Lower leg skin (tissue), 4 donors: ENCODE data around the gene APOM. TPM values are rescaled to one million over a fixed set of nuclear protein-coding genes. Genes with fewer than 3 reads are reported as not detected.

Experiments
- DNase-seq, 2 donors: peaks; one replicate each; pipeline ENCODE4 v3.0.0-alpha.2; 2019; ENCODE audit warnings: low spot score in 2 of 2
- H3K4me3 ChIP-seq: fragments of 200-600 bp; sonication (generic); 2 replicates; pipeline ENCODE4 v1.5.1; 2017; ENCODE audit warnings: mild to moderate bottlenecking, low read depth; ENCODE audit not compliant: poor library complexity, severe bottlenecking
- CTCF ChIP-seq, 3 donors: fragments of 450-650 bp; IDR thresholded peaks; one replicate each; pipeline ENCODE4 v1.5.1; 2016; ENCODE audit warnings: antibody characterized with exemption in 3 of 3, mild to moderate bottlenecking in 3 of 3, moderate library complexity in 2 of 3
- POLR2A ChIP-seq, 2 donors: fragments of 450-650 bp; IDR thresholded peaks; one replicate each; pipeline ENCODE4 v1.6.1; 2016 to 2017; ENCODE audit warnings: antibody characterized with exemption in 2 of 2, mild to moderate bottlenecking in 1 of 2, moderate library complexity in 1 of 2
- WGBS, 2 donors: methylation state at CpG; one replicate each; pipeline ENCODE4 v1.1.5; 2018; 5-methylcytosine and 5-hydroxymethylcytosine counted together
- intact Hi-C: fragments of 100-400 bp; cut with DNase I; formaldehyde crosslinking; loops from one replicate; pipeline ENCODE4 v1.15.0; 2023; ENCODE audit warnings: low total_unique reads
- total RNA-seq, 4 donors: library from RNA; depleted of rRNA; stranded (reverse); fragments of >200 nt; gene quantifications; one replicate each; pipeline ENCODE4 v1.1.0, GENCODE V29; 2016

The APOM gene
- total RNA-seq, 4 donors from 2014 or later: 1.7 to 7.2 (median 2.5) TPM

GRCh38 chr6:31639449-31639861, 16.2 kb upstream of the APOM start:
- H3K4me3 ChIP-seq: no peak overlapping the region
- DNase-seq: no peak
- no peak for TF ChIP-seq CTCF (IDR thresholded peaks at IDR 0.05)
- no peak for TF ChIP-seq POLR2A (IDR thresholded peaks at IDR 0.05)
- 69 to 84% methylated on average over 9 to 10 of the region's 10 CpGs for WGBS, 2 donors
- intact Hi-C loops: no loop called here

- no peak for DNase-seq
- intact Hi-C loops: no loop called here
- no peak overlapping the region for H3K4me3 ChIP-seq
- 94 to 98% methylated on average over 6 of the region's 6 CpGs for WGBS, 2 donors
- TF ChIP-seq POLR2A (IDR thresholded peaks at IDR 0.05) (no peak), CTCF (IDR thresholded peaks at IDR 0.05) (no peak)
Observed at GRCh38 chr6:31640612-31641011, 15.1 kb upstream of the APOM start.

GRCh38 chr6:31641370-31641769, 14.3 kb upstream of the APOM start:
- no peak for TF ChIP-seq POLR2A (IDR thresholded peaks at IDR 0.05)
- DNase-seq: no peak
- intact Hi-C loops: no loop called here
- H3K4me3 ChIP-seq: no peak overlapping the region
- 88 to 92% methylated on average over 4 of the region's 4 CpGs for WGBS, 2 donors

- no peak overlapping the region for H3K4me3 ChIP-seq
- TF ChIP-seq POLR2A (IDR thresholded peaks at IDR 0.05): no peak
- TF ChIP-seq CTCF (IDR thresholded peaks at IDR 0.05): no peak
- no peak for DNase-seq
- whole genome bisulfite sequencing, 2 donors: 88 to 90% methylated on average over 6 of the region's 6 CpGs
- intact Hi-C loops: no loop called here
Observed at GRCh38 chr6:31642798-31643570, 12.7 kb upstream of the APOM start.

- TF ChIP-seq POLR2A (IDR thresholded peaks at IDR 0.05) (no peak), CTCF (IDR thresholded peaks at IDR 0.05) (no peak)
Observed at GRCh38 chr6:31643818-31644454, 11.8 kb upstream of the APOM start.

GRCh38 chr6:31645325-31645724, 10.4 kb upstream of the APOM start:
- DNase-seq: no peak
- no peak overlapping the region for H3K4me3 ChIP-seq
- TF ChIP-seq CTCF (IDR thresholded peaks at IDR 0.05): no peak
- TF ChIP-seq POLR2A (IDR thresholded peaks at IDR 0.05): no peak
- intact Hi-C loops: no loop called here
- WGBS, 2 donors: 90 to 98% methylated on average over 9 of the region's 9 CpGs

More at GRCh38 chr6:31643818-31644454, 11.8 kb upstream of the APOM start:
- DNase-seq: no peak
- whole genome bisulfite sequencing, 2 donors: 90 to 92% methylated on average over 15 to 17 of the region's 17 CpGs
- no peak overlapping the region for H3K4me3 ChIP-seq
- intact Hi-C loops: no loop called here
